Colonic mucosa (tissue), 4 donors: ENCODE results near the gene MAP4K5. TPM values are rescaled to one million over a fixed set of nuclear protein-coding genes. Genes with fewer than 3 reads are reported as not detected.

Source experiments
- DNase-seq: peaks from one replicate; pipeline ENCODE4 v3.0.0-alpha.2; 2020
- H3K27ac ChIP-seq: fragments of 200-600 bp; one replicate; pipeline ENCODE4 v1.8.0; 2021
- H3K27me3 ChIP-seq: fragments of 200-600 bp; one replicate; pipeline ENCODE4 v1.8.0; 2021
- H3K36me3 ChIP-seq: fragments of 200-600 bp; one replicate; pipeline ENCODE4 v1.8.0; 2021
- H3K4me1 ChIP-seq: fragments of 200-600 bp; one replicate; pipeline ENCODE4 v1.8.0; 2021; ENCODE audit warnings: mild to moderate bottlenecking
- H3K4me3 ChIP-seq: fragments of 200-600 bp; one replicate; pipeline ENCODE4 v1.8.0; 2021
- H3K9ac ChIP-seq, 2 donors: one replicate each; pipeline ENCODE4 v1.7.0; 2013; ENCODE audit warnings: control low read depth in 2 of 2, low read depth in 2 of 2, low read length in 2 of 2
- H3K9me3 ChIP-seq: fragments of 200-600 bp; one replicate; pipeline ENCODE4 v1.8.0; 2021
- intact Hi-C: fragments of 100-400 bp; cut with DNase I; formaldehyde crosslinking; loops from one replicate; pipeline ENCODE4 v1.14.1; 2022
- total RNA-seq, 2 donors: library from RNA; stranded (reverse); fragmentation: NEBNext Ultra II Directional in 1 of 2; extraction: Animal tissue kit (Norgen Biotek cat#: 25700) in 1 of 2; gene quantifications; one replicate each; pipeline ENCODE4 v1.2.1, GENCODE V29; 2021
- TF ChIP-seq, protein P1 (sequence below): fragments of 200-600 bp; IDR thresholded peaks from one replicate; pipeline ENCODE4 v1.8.0; 2022; ENCODE audit warnings: antibody characterized with exemption, mild to moderate bottlenecking
- donor health status: healthy.
- donor health status: DM: no; HTN: no; CAD: no.
- donor health status: DM: no; HTN: no; CAD: no.

Gene MAP4K5
- total RNA-seq, 2 donors from 2014 or later: 39.0 to 43.3 TPM

- H3K4me1 ChIP-seq: no peaks in the 10 kb centered on the region
- H3K27me3 ChIP-seq: no peaks in the 10 kb centered on the region
- TF ChIP-seq, protein P1, sequence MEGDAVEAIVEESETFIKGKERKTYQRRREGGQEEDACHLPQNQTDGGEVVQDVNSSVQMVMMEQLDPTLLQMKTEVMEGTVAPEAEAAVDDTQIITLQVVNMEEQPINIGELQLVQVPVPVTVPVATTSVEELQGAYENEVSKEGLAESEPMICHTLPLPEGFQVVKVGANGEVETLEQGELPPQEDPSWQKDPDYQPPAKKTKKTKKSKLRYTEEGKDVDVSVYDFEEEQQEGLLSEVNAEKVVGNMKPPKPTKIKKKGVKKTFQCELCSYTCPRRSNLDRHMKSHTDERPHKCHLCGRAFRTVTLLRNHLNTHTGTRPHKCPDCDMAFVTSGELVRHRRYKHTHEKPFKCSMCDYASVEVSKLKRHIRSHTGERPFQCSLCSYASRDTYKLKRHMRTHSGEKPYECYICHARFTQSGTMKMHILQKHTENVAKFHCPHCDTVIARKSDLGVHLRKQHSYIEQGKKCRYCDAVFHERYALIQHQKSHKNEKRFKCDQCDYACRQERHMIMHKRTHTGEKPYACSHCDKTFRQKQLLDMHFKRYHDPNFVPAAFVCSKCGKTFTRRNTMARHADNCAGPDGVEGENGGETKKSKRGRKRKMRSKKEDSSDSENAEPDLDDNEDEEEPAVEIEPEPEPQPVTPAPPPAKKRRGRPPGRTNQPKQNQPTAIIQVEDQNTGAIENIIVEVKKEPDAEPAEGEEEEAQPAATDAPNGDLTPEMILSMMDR: no peak
- H3K27ac ChIP-seq: no peak overlapping the region
- no peaks in the 10 kb centered on the region for H3K36me3 ChIP-seq
- no peaks in the 10 kb centered on the region for H3K9me3 ChIP-seq
- no peak overlapping the region for H3K4me3 ChIP-seq
- DNase-seq: no peak
- intact Hi-C loops: no loop called here
- H3K9ac ChIP-seq: no peak overlapping the region
Observed at GRCh38 chr14:50524731-50525515, 7.4 kb downstream of the MAP4K5 start.

- TF ChIP-seq, protein P1: no peak
- no peak overlapping the region for H3K4me3 ChIP-seq
- H3K9ac ChIP-seq: no peak overlapping the region
- H3K36me3 ChIP-seq: no peaks in the 10 kb centered on the region
- H3K9me3 ChIP-seq: no peaks in the 10 kb centered on the region
- H3K27me3 ChIP-seq: no peaks in the 10 kb centered on the region
- no peaks in the 10 kb centered on the region for H3K4me1 ChIP-seq
- DNase-seq: no peak
- intact Hi-C loops: no loop called here
- H3K27ac ChIP-seq: no peak overlapping the region
Observed at GRCh38 chr14:50524060-50524459, 8.3 kb downstream of the MAP4K5 start.

DNA sequence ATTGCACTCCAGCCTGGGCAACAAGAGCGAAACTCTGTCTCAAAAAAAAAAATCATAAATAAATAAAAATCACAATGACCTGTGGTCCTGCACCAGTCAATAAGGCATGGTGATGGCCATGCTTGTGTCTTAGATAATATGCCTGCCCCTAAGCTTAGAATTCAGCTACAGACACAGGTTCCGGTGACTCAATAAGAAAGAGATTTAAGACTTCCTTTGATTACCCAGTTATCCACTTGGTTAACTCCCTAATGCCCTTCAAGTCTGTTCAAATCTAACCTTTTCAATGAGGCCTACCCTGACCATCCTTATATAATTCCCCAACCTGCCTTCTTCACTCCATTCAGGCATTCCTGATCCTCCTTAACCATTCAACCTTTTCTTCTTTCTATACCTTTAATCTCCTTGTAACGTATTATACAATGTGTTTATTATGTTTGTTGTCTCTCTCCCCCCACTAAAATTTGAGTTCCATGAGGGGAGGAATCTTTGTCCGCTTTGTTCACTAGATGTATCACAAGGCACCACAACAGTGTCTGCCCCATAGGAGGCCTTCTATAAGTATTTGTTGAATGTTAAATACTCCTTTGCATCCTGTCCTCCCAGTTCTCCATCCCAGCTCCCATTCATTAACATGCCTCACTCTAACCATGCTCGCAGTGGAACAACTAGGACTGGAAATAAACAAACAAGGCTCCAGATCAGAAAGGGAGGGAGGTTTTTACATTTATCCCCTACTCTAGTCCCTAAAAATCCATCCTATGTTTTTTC is 8.9 kb downstream of the MAP4K5 start:
- no peak overlapping the region for H3K4me3 ChIP-seq
- H3K4me1 ChIP-seq: no peaks in the 10 kb centered on the region
- intact Hi-C loops: no loop called here
- no peak overlapping the region for H3K9ac ChIP-seq
- no peaks in the 10 kb centered on the region for H3K27me3 ChIP-seq
- H3K36me3 ChIP-seq: no peaks in the 10 kb centered on the region
- H3K9me3 ChIP-seq: no peaks in the 10 kb centered on the region
- DNase-seq: no peak
- no peak overlapping the region for H3K27ac ChIP-seq
- TF ChIP-seq, protein P1: no peak

- Histone ChIP-seq H3K36me3 (no peaks in the 10 kb centered on the region), H3K9ac (no peak overlapping the region), H3K9me3 (no peaks in the 10 kb centered on the region), H3K27ac (peak overlapping the region; percentile 42), H3K4me1 (no peaks in the 10 kb centered on the region), H3K27me3 (no peaks in the 10 kb centered on the region), H3K4me3 (no peak overlapping the region)
- TF ChIP-seq, protein P1: no peak
- intact Hi-C loops: no loop called here
- DNase-seq: no peak
Observed at GRCh38 chr14:50521912-50522341, 10.4 kb downstream of the MAP4K5 start.

- no peaks in the 10 kb centered on the region for H3K36me3 ChIP-seq
- H3K9me3 ChIP-seq: no peaks in the 10 kb centered on the region
- intact Hi-C loops: no loop called here
- no peaks in the 10 kb centered on the region for H3K27me3 ChIP-seq
- no peaks in the 10 kb centered on the region for H3K4me1 ChIP-seq
- peak overlapping the region; percentile 42 for H3K27ac ChIP-seq
- DNase-seq: no peak
- H3K9ac ChIP-seq: no peak overlapping the region
- no peak overlapping the region for H3K4me3 ChIP-seq
- TF ChIP-seq, protein P1: no peak
Observed at GRCh38 chr14:50520947-50521815, 11.2 kb downstream of the MAP4K5 start.
